BE2C (cell line): ENCODE measurements around the gene ADGRB3.

Experiments used
- DNase-seq: peaks from one replicate; pipeline ENCODE4 v3.0.0-alpha.2; 2020
- H3K27me3 ChIP-seq: fragments of 250-450 bp; sonication (Bioruptor Pico); 2 replicates; pipeline ENCODE4 v1.5.1; 2020; ENCODE audit warnings: mild to moderate bottlenecking
- H3K36me3 ChIP-seq: fragments of 250-450 bp; sonication (Bioruptor Pico); 2 replicates; pipeline ENCODE4 v1.5.1; 2020; ENCODE audit warnings: mild to moderate bottlenecking
- H3K4me1 ChIP-seq: fragments of 250-450 bp; sonication (Bioruptor Pico); 2 replicates; pipeline ENCODE4 v1.5.1; 2020
- H3K4me3 ChIP-seq: 2 replicates; pipeline ENCODE4 v1.5.1; 2011; ENCODE audit warnings: low read depth, low read length
- H3K9me3 ChIP-seq: fragments of 250-450 bp; sonication (Bioruptor Pico); 2 replicates; pipeline ENCODE4 v1.5.1; 2020
- TF ChIP-seq, protein P1 (sequence below): IDR thresholded peaks from 2 replicates; pipeline ENCODE4 v1.5.1; 2012; ENCODE audit warnings: mild to moderate bottlenecking, low read depth, low read length

The ADGRB3 gene

DNA sequence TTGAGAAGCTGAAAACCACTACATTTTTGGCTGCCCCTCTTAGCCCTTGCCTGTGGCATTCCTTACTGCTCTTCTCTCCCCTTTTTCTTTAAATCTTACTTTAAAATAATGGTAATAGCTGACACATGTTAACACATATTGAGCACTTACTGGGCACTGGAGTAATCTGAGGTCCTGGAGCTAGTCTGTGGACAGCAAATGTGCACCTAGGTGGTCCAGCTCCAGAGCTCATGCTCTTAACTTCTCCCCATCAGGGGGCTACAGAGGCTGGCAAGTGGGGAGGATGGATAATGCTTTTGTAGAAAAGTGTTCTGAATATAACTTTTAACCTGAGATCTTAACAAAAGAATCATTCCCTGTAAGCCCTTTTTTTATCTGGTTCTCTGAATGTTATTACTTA, 74.8 kb downstream of the ADGRB3 start:
- no peaks in the 10 kb centered on the region for H3K27me3 ChIP-seq
- peaks cover 12% of the 10 kb centered on the region for H3K4me1 ChIP-seq
- DNase-seq, result no peak
- H3K4me3 ChIP-seq, result no peak overlapping the region
- TF ChIP-seq, protein P1, sequence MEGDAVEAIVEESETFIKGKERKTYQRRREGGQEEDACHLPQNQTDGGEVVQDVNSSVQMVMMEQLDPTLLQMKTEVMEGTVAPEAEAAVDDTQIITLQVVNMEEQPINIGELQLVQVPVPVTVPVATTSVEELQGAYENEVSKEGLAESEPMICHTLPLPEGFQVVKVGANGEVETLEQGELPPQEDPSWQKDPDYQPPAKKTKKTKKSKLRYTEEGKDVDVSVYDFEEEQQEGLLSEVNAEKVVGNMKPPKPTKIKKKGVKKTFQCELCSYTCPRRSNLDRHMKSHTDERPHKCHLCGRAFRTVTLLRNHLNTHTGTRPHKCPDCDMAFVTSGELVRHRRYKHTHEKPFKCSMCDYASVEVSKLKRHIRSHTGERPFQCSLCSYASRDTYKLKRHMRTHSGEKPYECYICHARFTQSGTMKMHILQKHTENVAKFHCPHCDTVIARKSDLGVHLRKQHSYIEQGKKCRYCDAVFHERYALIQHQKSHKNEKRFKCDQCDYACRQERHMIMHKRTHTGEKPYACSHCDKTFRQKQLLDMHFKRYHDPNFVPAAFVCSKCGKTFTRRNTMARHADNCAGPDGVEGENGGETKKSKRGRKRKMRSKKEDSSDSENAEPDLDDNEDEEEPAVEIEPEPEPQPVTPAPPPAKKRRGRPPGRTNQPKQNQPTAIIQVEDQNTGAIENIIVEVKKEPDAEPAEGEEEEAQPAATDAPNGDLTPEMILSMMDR, result no peak
- no peaks in the 10 kb centered on the region for H3K36me3 ChIP-seq
- no peaks in the 10 kb centered on the region for H3K9me3 ChIP-seq

DNA sequence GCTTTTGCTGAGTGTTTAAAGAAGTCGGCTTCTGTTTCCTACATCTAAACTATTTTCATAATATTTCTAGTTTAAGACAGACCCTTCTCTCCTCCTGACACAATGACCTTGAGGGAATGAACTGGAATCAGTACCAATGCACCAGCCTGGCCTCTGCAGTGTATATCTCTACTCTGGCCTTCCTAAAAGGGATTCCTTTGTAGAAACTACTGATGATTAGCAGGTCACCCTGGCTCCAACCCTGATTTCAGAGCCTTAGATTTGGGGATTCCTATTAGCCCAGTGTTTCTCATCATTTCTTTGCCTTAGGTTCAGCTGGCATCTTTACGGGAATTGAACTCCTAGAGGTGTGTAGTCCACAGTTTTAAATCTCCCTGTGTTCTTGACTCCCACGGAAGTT, 75.4 kb downstream of the ADGRB3 start:
- Histone ChIP-seq H3K36me3 (no peaks in the 10 kb centered on the region), H3K9me3 (no peaks in the 10 kb centered on the region), H3K4me1 (peaks cover 12% of the 10 kb centered on the region), H3K4me3 (no peak overlapping the region), H3K27me3 (no peaks in the 10 kb centered on the region)
- TF ChIP-seq, protein P1, result no peak
- no peak for DNase-seq

DNA sequence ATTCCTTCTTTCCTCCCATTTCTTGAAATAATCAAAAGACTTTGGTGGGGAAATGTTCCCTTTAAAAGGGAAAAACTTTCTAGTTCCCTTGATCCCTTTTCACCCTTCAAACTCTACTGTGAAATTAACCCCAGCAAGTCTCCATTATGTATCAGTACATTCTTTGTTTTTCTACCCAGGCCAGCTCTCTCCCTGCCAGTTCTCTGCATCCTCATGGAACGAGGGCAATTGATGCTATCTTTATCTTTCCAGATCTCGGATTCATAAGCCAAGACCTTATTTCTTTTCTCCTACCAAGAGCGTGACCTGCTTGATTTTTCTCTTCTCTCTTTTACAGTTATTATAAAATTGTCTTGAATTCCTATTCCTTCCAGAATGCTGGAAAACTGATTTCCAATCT, 75.8 kb downstream of the ADGRB3 start:
- TF ChIP-seq, protein P1, result no peak
- Histone ChIP-seq H3K27me3 (no peaks in the 10 kb centered on the region), H3K4me1 (peaks cover 12% of the 10 kb centered on the region), H3K36me3 (no peaks in the 10 kb centered on the region), H3K4me3 (no peak overlapping the region), H3K9me3 (no peaks in the 10 kb centered on the region)
- no peak for DNase-seq

DNA sequence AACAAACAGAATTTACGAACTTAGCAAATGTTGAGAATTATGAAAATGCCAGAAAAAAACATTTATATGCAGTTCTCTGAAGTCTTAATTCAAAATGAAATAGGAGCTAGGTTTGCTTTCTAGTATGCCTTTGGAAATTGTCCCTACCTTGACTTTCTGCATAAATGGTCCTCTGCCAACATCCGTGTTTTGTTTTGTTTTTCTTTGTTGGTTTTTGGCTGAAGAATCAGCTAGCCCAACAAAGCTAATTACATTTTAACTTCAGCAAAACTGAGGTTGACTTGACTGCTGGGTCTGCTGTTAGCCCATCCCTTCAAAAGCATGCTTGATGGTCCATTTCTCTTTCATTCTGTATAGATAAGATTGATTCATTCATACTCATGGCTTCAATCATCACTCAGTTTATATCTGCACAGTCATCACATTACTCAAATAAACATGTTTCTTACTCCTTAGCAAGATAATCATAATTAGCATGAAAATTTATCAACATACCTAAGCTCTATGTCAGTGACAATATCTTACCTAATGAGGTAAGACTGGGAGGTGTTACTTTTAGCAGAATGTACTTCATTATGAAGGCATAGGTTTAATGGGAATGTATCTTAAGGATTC, 76.4 kb downstream of the ADGRB3 start:
- TF ChIP-seq, protein P1, result no peak
- DNase-seq, result no peak
- H3K4me3 ChIP-seq, result no peak overlapping the region

DNA sequence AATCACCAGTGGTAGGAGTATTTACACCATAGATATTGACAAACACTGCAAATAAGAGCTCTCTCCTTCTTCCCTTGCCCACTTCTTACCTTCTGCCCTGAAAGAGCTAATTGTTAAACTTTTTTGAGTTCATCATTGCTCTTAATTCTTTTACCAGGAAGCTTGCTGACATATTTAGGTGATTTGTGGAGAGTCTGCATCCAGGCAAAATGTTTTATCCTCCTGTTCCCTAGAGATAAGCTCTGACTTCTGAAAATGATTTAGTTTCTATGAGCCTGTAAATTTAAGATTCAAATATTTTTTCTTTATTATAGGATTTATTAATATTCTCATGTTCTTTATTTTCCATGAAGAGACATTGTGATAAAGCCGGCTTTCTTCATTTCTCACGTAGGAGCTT, 81.5 kb downstream of the ADGRB3 start:
- no peaks in the 10 kb centered on the region for H3K27me3 ChIP-seq

More for the DNA sequence above, 76.4 kb downstream of the ADGRB3 start:
- H3K36me3 ChIP-seq, result no peaks in the 10 kb centered on the region
- H3K27me3 ChIP-seq, result no peaks in the 10 kb centered on the region
- no peaks in the 10 kb centered on the region for H3K9me3 ChIP-seq
- H3K4me1 ChIP-seq, result peaks cover 12% of the 10 kb centered on the region

More for the DNA sequence above, 81.5 kb downstream of the ADGRB3 start:
- no peak for DNase-seq
- Histone ChIP-seq H3K4me1 (peaks cover 11% of the 10 kb centered on the region; the same call in 1 of the 2 replicates), H3K36me3 (peaks cover 6% of the 10 kb centered on the region), H3K4me3 (no peak overlapping the region), H3K9me3 (no peaks in the 10 kb centered on the region)
- TF ChIP-seq, protein P1, result no peak
